Adrenal gland (tissue), 12 donors: ENCODE results near the gene RSPO4. TPM values are rescaled to one million over a fixed set of nuclear protein-coding genes. Genes with fewer than 3 reads are reported as not detected.

Source experiments
- DNase-seq, 7 donors: peaks; one replicate each; pipeline ENCODE4 v3.0.0-alpha.2; 2019 to 2020
- H3K27ac ChIP-seq, 5 donors: fragments of 200-600 bp; sonication (generic) in 4 of 5; 1 replicate in 3 of 5; 2 replicates in 2 of 5; pipeline versions ENCODE4 v1.5.1 to v1.8.0; 2016 to 2020; ENCODE audit warnings: mild to moderate bottlenecking in 1 of 5
- H3K27me3 ChIP-seq: fragments of 200-600 bp; 2 replicates; pipeline ENCODE4 v1.8.0; 2021
- H3K36me3 ChIP-seq, 2 donors: fragments of 200-600 bp; replicated peaks in 1 of 2; 1 replicate in 1 of 2; 2 replicates in 1 of 2; pipeline versions ENCODE4 v1.5.1 to v1.8.0; 2018 to 2022
- H3K4me1 ChIP-seq, 2 donors: fragments of 200-600 bp; replicated peaks in 1 of 2; 1 replicate in 1 of 2; 2 replicates in 1 of 2; pipeline versions ENCODE4 v1.5.1 to v1.8.0; 2018 to 2021
- H3K4me3 ChIP-seq, 4 donors: fragments of 200-600 bp; sonication (generic) in 3 of 4; one replicate each; pipeline ENCODE4 v1.5.1; 2016 to 2018
- H3K9me3 ChIP-seq, 3 donors: fragments of 200-600 bp; sonication (generic) in 1 of 3; replicated peaks in 1 of 3; 1 replicate in 2 of 3; 2 replicates in 1 of 3; pipeline versions ENCODE4 v1.5.1 to v1.8.0; 2016 to 2021
- CTCF ChIP-seq, 6 experiments: fragments of 450-650 bp in 4 of 6; fragments of 200-600 bp in 2 of 6; sonication (generic) in 1 of 6; IDR thresholded peaks; 1 replicate in 5 of 6; 2 replicates in 1 of 6; pipeline versions ENCODE4 v1.5.1 to v1.8.0; 2016 to 2021; ENCODE audit warnings: antibody characterized with exemption in 6 of 6, mild to moderate bottlenecking in 2 of 6, moderate library complexity in 1 of 6
- POLR2A ChIP-seq, 2 donors: fragments of 450-650 bp; IDR thresholded peaks; one replicate each; pipeline ENCODE4 v1.6.1; 2017; ENCODE audit warnings: antibody characterized with exemption in 2 of 2, mild to moderate bottlenecking in 2 of 2, moderate library complexity in 1 of 2
- WGBS, 4 donors: extraction: QIAGEN DNeasy Blood & Tissue Kit in 2 of 4; methylation state at CpG; one replicate each; pipeline versions ENCODE4 v1.1.5 to v1.1.7; 2013 to 2017; 5-methylcytosine and 5-hydroxymethylcytosine counted together
- intact Hi-C, 2 donors: fragments of 100-400 bp; cut with DNase I; formaldehyde crosslinking; loops; one replicate each; pipeline versions ENCODE4 v1.14.1 to v1.15.0; 2022 to 2023
- polyA plus RNA-seq, 3 donors: library from polyadenylated mRNA; stranded (reverse); fragments of 200-250 nt in 2 of 3; fragments of 350-450 nt in 1 of 3; fragmentation: Illumina TruSeq in 1 of 3; extraction: RNeasy Lipid Tissue Mini Kit (QIAGEN cat#74804) in 1 of 3; gene quantifications; one replicate each; pipeline ENCODE4 v1.2.3, GENCODE V29; 2013 to 2014
- total RNA-seq, 9 donors: library from RNA; depleted of rRNA in 4 of 9; stranded (reverse); fragments of >200 nt in 4 of 9; fragments of 120-200 nt in 1 of 9; fragmentation: NEBNext Ultra II Directional in 1 of 9; extraction: Animal tissue kit (Norgen Biotek cat#: 25700) in 1 of 9; gene quantifications; one replicate each; pipeline versions ENCODE4 v1.1.0 to v1.2.4, GENCODE V29; 2013 to 2023
- donor health status: healthy with polysubstance abuse.
- donor health status: Bipolar disorder and iron deficiency.
- donor health status: DM: yes; HTN: yes; CAD: no.
- donor health status: DM: no; HTN: no; CAD: no.
- donor health status: DM: no; HTN: no; CAD: no.
- donor health status: DM: yes; HTN: yes; CAD: no.

Gene RSPO4
- total and polyA plus RNA-seq, 12 donors: 0.06 to 0.64 (median 0.20) TPM; not detected in 5

DNA sequence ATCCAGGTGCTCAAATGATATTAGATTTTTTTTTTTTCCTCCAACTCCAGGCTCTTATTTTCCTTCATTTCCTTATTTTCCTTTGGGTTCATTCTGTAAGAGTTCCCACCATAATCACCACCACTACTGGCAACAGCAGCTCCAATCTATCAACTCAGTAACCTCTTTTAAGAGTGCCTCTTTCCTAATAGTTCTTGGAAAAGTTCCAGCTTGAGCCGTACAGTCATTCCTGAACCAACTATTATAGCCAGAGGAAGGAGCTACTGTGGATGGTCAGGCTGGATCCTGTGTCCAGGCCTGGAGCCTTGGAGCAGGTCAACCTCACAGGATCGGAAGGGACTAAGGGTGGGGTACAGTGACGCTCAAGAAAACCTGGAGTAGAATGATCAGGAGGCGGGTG lies 81.8 kb downstream of the RSPO4 start:
- intact Hi-C loops: no loop called here
- H3K9me3 ChIP-seq: no peaks in the 10 kb centered on the region
- TF ChIP-seq CTCF (IDR thresholded peaks at IDR 0.05) (no peak), POLR2A (IDR thresholded peaks at IDR 0.05) (no peak)
- no peak overlapping the region for H3K27ac ChIP-seq
- no peak for DNase-seq
- no peaks in the 10 kb centered on the region for H3K27me3 ChIP-seq
- H3K4me3 ChIP-seq: no peak overlapping the region
- no peaks in the 10 kb centered on the region for H3K4me1 ChIP-seq
- WGBS, 4 donors: 86 to 90% (median 88%) methylated on average over 4 of the region's 4 CpGs
- no peaks in the 10 kb centered on the region for H3K36me3 ChIP-seq

DNA sequence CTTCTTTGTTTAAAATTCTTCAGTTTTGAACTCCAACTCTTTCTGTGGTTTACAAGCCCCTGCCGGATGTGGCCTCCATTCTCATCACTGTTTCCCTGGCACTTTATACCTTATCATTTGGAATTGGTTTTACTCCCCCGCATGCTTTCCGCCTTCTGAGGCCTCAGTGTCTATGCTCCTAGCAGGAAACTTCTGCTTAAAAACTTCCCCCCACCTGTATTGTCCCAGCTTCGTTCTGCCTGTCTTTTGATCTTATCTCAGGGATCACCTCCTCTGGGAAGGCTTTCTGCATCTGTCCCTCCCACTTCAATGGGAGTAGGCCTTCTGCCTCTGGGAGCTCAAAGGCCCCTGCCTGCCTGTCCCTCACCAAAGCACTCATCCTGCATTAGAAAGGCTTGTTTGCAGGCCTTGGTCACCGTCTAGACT lies 82.6 kb downstream of the RSPO4 start:
- 79 to 86% (median 84%) methylated on average over 5 of the region's 5 CpGs for WGBS, 4 donors
- DNase-seq: no peak
- no peak overlapping the region for H3K4me3 ChIP-seq
- H3K36me3 ChIP-seq: no peaks in the 10 kb centered on the region
- intact Hi-C loops: no loop called here
- H3K4me1 ChIP-seq: no peaks in the 10 kb centered on the region
- no peak overlapping the region for H3K27ac ChIP-seq
- TF ChIP-seq POLR2A (IDR thresholded peaks at IDR 0.05) (no peak), CTCF (IDR thresholded peaks at IDR 0.05) (no peak)
- no peaks in the 10 kb centered on the region for H3K9me3 ChIP-seq
- no peaks in the 10 kb centered on the region for H3K27me3 ChIP-seq

- Histone ChIP-seq H3K4me3 (no peak overlapping the region), H3K27ac (no peak overlapping the region), H3K36me3 (no peaks in the 10 kb centered on the region), H3K27me3 (no peaks in the 10 kb centered on the region), H3K4me1 (no peaks in the 10 kb centered on the region), H3K9me3 (no peaks in the 10 kb centered on the region)
- DNase-seq: no peak
- TF ChIP-seq CTCF (IDR thresholded peaks at IDR 0.05) (no peak), POLR2A (IDR thresholded peaks at IDR 0.05) (no peak)
- intact Hi-C loops: no loop called here
- WGBS, 4 donors: 73 to 78% (median 75%) methylated on average over 4 of the region's 4 CpGs
These were observed 84.7 kb downstream of the RSPO4 start for GRCh38 chr20:917416-917815.

- no peak for DNase-seq
- no peaks in the 10 kb centered on the region for H3K9me3 ChIP-seq
- WGBS, 4 donors: 62 to 82% (median 70%) methylated on average over 5 of the region's 5 CpGs
- H3K4me1 ChIP-seq: no peaks in the 10 kb centered on the region
- no peak overlapping the region for H3K4me3 ChIP-seq
- no peaks in the 10 kb centered on the region for H3K27me3 ChIP-seq
- intact Hi-C loops: no loop called here
- no peak overlapping the region for H3K27ac ChIP-seq
- TF ChIP-seq CTCF (IDR thresholded peaks at IDR 0.05): no peak
- TF ChIP-seq POLR2A (IDR thresholded peaks at IDR 0.05): no peak
- no peaks in the 10 kb centered on the region for H3K36me3 ChIP-seq
These were observed 85.3 kb downstream of the RSPO4 start for GRCh38 chr20:916825-917224.
